Neutrophil (primary cell): ENCODE results near the gene RPS8.

Experiments used
- H3K27ac ChIP-seq: fragments of 200-600 bp; sonication (generic); 2 replicates; pipeline ENCODE4 v1.5.1; 2016; ENCODE audit warnings: mild to moderate bottlenecking, moderate library complexity
- H3K27me3 ChIP-seq: fragments of 200-600 bp; sonication (generic); 2 replicates; pipeline ENCODE4 v1.6.0; 2016; ENCODE audit warnings: mild to moderate bottlenecking
- H3K36me3 ChIP-seq: fragments of 200-600 bp; sonication (generic); 2 replicates; pipeline ENCODE4 v1.5.1; 2017
- H3K4me1 ChIP-seq, 2 experiments: fragments of 200-600 bp in 1 of 2; sonication (generic) in 1 of 2; 1 replicate in 1 of 2; 2 replicates in 1 of 2; pipeline versions ENCODE4 v1.5.1 to v1.6.1; 2013 to 2016; ENCODE audit warnings: low read depth in 1 of 2, low read length in 1 of 2, mild to moderate bottlenecking in 1 of 2, moderate library complexity in 1 of 2; ENCODE audit not compliant: control insufficient read depth in 1 of 2, insufficient read depth in 1 of 2
- H3K4me3 ChIP-seq, 2 experiments: fragments of 200-600 bp in 1 of 2; sonication (generic) in 1 of 2; 1 replicate in 1 of 2; 2 replicates in 1 of 2; pipeline ENCODE4 v1.5.1; 2013 to 2016; ENCODE audit warnings: low read depth in 1 of 2, low read length in 1 of 2, mild to moderate bottlenecking in 1 of 2, moderate library complexity in 1 of 2
- H3K9me3 ChIP-seq: fragments of 200-600 bp; sonication (generic); 2 replicates; pipeline ENCODE4 v1.5.1; 2016
- CTCF ChIP-seq: fragments of 200-600 bp; sonication (generic); IDR thresholded peaks from 2 replicates; pipeline ENCODE4 v1.5.1; 2016; ENCODE audit warnings: antibody characterized with exemption

Gene RPS8

GRCh38 chr1:44799770-44800584 is 24.6 kb downstream of the RPS8 start, which contains the start of gene PLK3:
TSS of gene PLK3 (plus strand) at chr1:44800377. CDS start at chr1:44800464, 87 bp downstream.
- Histone ChIP-seq H3K27ac (peak within 1 kb of the TSS; percentile 95), H3K9me3 (no peaks in the 10 kb centered on the region), H3K36me3 (peaks cover 32% of the 10 kb centered on the region), H3K4me1 (peaks cover 36 to 41% of the 10 kb centered on the region in 2 experiments), H3K27me3 (no peaks in the 10 kb centered on the region), H3K4me3 (peak within 1 kb of the TSS; percentile 82 to 98)
- peak; percentile 90 for TF ChIP-seq CTCF

GRCh38 chr1:44801491-44802305 is 26.4 kb downstream of the RPS8 start:
- Histone ChIP-seq H3K27me3 (no peaks in the 10 kb centered on the region), H3K27ac (peak overlapping the region; percentile 63), H3K4me3 (peak overlapping the region; percentile 82 to 98), H3K4me1 (peaks cover 48 to 53% of the 10 kb centered on the region in 2 experiments), H3K9me3 (no peaks in the 10 kb centered on the region), H3K36me3 (peaks cover 49% of the 10 kb centered on the region)
- no peak for TF ChIP-seq CTCF

GRCh38 chr1:44802306-44803061 is 27.1 kb downstream of the RPS8 start:
- H3K4me3 ChIP-seq = peak overlapping the region; percentile 82 to 98
- peaks cover 55 to 60% of the 10 kb centered on the region in 2 experiments for H3K4me1 ChIP-seq
- no peaks in the 10 kb centered on the region for H3K27me3 ChIP-seq
- peak overlapping the region; percentile 63 for H3K27ac ChIP-seq
- peaks cover 54% of the 10 kb centered on the region for H3K36me3 ChIP-seq
- no peak for TF ChIP-seq CTCF
- H3K9me3 ChIP-seq = no peaks in the 10 kb centered on the region

- Histone ChIP-seq H3K4me1 (peaks cover 60 to 65% of the 10 kb centered on the region in 2 experiments), H3K36me3 (peaks cover 54% of the 10 kb centered on the region), H3K27ac (no peak overlapping the region), H3K27me3 (no peaks in the 10 kb centered on the region), H3K4me3 (peak overlapping the region in 1 of 2 experiments; percentile 82), H3K9me3 (no peaks in the 10 kb centered on the region)
- TF ChIP-seq CTCF = no peak
Measured at GRCh38 chr1:44803062-44803311, 27.6 kb downstream of the RPS8 start.

- H3K27ac ChIP-seq = peak overlapping the region; percentile 42
- no peaks in the 10 kb centered on the region for H3K9me3 ChIP-seq
- peaks cover 66 to 68% of the 10 kb centered on the region in 2 experiments for H3K4me1 ChIP-seq
- no peaks in the 10 kb centered on the region for H3K27me3 ChIP-seq
- peak overlapping the region in 1 of 2 experiments; percentile 82 for H3K4me3 ChIP-seq
- H3K36me3 ChIP-seq = peaks cover 54% of the 10 kb centered on the region
- no peak for TF ChIP-seq CTCF
Measured at GRCh38 chr1:44803312-44804095, 28.2 kb downstream of the RPS8 start.
